Myocyte (in vitro differentiated cells): ENCODE data around the gene TCF25. TPM values are rescaled to one million over a fixed set of nuclear protein-coding genes. Genes with fewer than 3 reads are reported as not detected.

Experiments
- DNase-seq: peaks from one replicate; pipeline ENCODE4 v3.0.0-alpha.2; 2012; ENCODE audit warnings: low read depth
- total RNA-seq: library from RNA; depleted of rRNA; stranded (reverse); fragments of >200 nt; gene quantifications from 2 replicates; pipeline ENCODE4 v1.2.3, GENCODE V29; 2014

TCF25 gene
- total RNA-seq, 1 donor from 2014 or later: 169 TPM

DNA sequence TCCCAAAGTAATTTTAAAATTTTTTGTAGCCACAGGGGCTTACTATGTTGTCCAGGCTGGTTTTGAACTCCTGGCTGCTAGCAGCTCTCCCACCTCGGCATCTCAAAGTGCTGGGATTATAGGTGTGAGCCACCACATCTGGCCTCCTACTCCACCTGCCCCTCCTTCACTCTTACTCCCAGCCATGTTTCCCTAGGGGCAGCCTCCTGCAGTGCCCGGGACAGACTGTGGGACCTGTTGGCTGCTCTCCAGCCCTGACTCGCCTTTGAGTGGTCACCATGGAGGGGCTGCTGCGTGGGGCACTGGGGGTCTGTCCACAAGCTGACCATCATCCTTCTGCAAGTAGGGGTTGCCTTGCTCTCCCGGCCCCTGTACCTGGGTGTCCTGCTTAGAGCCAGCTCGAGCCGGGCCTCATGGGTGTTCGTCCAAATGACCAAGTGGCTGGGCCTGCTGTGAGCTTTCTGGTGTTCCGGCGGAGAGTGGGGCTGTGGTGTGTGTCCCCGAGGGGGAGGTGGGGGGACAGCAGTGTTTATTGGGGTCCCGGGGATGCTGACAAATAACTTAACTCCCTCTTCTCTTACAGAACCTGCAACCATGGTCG lies 28.6 kb upstream of the TCF25 start:
- DNase-seq: no peak

DNA sequence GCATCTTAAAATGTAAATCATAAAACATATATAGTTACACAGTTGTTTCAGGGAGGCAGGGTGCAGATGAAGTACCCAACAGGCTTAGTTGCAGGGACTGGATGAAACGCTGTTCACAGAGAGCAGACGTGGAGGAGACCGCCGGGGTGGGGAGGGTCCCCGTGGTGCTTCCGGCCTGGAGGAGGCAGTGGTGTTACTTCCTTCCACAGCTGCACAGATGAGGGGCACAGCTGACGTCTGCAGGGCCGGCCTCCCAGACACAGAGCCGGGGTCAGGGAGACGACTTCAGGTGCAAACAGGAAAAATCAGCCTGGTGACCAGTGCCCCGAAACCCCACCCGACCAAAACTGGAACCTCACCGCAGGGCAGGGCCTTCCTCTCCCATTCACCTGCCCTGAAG lies 28.0 kb upstream of the TCF25 start:
- no peak for DNase-seq

DNA sequence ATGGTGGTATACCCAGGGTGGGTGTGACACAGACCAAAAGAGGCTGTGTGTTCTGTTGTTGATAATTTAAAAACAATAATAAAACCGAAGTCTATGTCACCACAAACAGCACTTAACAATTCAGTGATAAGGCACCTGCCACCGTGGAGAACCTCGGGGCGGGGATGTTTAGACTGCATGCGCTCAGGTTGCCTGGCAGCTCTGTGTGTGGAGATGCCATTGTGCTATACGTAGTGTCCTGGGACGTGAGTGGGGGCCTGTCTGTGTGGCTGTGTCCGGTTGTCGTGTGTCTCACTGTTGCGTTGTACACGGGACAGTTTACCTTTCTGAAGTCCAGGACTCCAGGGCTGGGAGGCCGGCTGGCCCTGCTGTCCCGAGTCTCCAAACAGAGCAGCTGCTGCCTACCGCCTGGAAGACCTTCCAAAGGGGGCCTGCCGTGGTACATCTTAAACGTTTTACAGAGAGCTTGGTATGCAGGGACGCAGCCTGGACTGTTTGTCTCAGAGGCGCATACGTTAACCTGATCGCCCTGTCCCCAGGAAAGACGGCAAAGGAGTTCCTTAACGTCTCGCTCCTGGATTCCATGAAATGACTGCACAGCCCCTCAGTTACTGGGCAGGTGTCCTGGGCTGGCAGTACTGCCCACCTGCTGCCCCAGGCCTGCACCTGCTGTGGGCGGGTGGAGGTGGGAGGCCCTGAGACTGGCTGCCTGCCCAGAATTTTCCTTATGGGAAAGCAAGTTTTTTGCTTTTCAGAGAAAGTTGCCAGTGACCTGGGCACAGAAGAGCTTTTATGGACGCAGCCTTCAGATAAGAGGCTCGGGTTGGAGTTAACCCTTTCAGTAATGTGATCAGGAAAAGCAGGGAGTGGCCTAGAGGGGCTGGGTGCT lies 26.1 kb upstream of the TCF25 start:
- no peak for DNase-seq

DNA sequence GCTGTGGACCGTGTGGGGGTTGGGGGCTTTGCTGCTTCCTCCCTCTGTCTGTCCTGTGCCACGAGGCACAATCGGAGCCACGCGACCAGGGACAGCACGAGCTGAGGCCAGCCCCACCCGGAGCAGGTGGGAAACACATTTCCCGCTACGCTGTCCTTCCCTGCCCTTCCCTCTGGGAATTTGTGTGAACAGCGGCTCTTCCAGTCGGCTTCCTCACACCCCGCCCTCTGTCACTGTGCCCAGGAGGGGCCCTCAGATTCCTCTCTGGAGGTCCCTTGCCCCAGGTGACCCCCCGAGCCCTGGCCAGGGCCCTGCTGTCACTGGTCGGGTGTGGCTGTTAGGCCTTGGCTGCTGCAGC lies 25.5 kb upstream of the TCF25 start:
- DNase-seq: no peak

DNA sequence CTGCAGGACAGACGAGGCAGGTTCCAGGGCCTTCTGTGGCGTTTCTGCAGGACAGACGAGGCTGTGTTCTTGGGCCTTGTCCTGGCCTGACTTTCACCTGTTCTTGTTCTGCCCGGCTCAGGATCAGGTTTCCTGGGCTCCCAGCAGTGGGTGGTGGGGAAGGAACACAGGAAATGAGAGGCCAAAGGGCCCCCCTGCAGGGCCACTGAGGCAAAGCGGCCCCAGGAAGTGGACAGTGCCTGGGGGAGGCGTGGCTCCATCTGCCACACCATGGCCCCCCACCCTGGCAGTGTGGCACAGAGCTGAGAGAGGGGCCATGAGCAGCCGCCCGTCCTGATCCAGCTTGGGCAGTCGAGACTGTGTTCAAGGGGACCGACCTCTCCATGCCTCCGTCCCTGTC lies 24.4 kb upstream of the TCF25 start:
- DNase-seq: no peak

DNA sequence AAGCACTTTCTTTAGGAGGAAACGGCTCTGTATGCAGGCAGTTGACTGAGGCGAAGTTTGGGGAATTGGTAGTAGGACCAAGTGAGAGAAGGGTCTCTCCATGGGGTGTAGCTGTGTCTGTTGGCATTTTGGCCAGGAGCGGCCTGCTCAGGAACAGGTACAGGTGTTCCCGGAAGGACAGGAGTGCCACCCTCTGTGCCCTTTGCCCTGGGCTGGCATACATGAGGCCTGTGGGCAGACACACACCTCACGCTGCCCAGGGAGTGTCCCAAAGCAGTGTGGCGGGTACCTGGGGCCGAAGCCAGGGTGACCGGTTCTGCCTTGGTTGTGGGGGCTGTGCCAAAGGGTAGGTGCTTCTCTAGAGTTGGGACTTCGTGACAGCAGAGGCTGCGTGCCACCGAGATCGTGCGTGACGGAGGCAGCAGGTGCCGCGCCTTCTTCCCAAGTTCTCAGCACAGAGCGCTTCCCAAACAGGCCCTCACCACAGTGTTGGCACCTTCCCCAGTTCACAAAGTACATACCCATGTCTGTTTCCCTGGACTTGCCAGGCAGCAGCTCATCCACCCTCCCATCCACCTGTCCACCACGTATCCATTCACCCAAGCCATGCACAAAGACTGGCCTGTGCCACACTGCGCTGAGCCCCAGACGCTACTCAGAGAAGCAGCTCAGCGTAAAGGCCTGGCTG lies 19.9 kb upstream of the TCF25 start:
- no peak for DNase-seq

DNA sequence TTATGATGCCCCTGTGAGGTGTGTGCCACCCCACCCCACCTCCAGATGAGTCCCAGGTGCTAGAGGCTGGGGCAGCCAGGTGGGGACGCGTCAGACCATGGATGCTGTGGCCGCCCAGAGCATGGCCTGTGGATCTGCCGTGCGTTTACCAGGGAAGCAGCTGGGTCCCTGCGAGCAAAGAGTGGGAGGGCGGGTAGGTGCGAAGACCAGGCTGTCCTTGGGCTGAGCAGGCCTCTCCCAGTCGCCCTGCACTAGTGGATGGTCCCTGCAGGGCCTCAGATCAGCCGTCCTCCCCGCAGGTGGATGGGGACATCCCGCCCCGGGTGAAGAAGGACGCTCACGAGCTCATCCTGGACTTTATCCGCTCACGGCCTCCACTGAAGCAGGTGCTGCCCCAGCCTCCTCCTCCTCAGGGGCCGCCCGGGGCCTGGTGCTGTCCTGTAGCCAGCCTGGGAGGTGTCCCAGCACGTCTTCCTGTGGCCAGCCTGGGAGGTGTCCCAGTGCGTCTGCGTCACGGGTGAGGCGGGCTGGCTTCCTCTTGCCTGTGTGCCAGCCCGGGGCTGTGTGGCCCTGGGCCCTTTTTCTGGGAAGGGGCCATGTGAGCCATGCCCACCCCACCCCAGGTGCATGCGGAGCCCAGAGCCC lies 18.0 kb upstream of the TCF25 start:
- DNase-seq: no peak

DNA sequence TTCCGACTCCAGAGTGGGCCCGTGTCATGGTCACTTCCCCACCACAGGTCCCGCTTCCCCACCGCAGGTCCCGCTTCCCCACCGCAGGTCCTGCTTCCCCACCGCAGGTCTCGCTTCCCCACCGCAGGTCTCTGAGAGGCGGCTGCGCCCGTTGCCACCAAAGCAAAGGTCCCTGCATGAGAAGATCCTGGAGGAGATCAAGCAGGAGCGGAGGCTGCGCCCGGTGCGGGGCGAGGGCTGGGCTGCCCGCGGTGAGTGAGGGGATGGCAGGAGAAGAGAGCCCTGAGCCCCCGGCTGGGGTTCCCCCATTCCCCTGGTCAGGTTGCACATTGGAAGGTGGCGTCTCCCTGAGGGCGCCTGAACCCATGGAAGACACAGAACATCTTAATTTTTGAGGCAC lies 17.4 kb upstream of the TCF25 start:
- no peak for DNase-seq

DNA sequence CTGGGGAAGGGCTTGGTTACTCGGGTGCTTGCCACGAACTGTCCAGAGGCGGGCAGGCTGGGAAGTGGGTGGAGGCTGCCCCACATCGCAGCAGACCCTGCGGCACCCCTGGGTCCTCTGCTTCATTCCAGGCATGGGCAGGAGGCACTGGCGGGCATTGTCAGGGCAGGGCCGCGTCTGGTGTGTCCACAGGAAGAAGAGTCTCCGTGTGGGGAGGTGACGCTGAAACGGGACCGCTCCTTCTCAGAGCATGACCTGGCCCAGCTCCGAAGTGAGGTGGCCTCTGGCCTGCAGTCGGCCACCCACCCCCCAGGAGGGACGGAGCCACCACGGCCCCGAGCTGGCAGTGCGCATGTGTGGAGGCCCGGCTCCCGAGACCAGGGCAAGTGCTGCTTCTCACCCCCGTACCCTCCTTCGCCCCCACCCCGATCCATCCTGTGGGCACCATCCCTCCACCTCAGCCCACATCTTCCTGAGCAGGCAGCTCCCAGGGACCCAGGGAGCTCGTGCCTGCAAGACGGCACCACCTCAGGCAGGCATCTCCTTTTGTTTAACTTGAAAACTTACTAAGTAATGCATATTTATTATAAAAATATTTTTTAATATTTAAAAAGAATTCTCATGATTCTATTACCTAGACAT lies 14.3 kb upstream of the TCF25 start:
- no peak for DNase-seq

DNA sequence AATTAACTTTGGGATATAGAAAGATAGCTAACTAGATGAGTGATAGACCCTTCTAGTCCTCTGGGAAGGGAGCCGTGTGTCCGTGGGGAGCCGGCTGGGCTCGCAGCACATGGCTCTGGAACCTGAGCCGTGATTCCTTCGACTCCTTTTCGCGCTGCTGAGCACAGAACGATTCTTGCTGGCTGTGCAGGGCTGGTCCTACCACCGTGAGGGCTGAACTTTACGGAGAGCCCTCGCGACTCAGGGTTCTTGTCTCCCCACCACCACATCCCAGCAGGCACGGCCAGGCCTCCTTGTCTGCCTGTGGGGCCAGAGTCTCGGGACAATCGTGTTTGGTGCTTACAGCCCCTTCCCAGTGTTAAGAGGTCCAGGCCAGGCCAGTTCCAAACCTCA lies 13.8 kb upstream of the TCF25 start:
- no peak for DNase-seq

DNA sequence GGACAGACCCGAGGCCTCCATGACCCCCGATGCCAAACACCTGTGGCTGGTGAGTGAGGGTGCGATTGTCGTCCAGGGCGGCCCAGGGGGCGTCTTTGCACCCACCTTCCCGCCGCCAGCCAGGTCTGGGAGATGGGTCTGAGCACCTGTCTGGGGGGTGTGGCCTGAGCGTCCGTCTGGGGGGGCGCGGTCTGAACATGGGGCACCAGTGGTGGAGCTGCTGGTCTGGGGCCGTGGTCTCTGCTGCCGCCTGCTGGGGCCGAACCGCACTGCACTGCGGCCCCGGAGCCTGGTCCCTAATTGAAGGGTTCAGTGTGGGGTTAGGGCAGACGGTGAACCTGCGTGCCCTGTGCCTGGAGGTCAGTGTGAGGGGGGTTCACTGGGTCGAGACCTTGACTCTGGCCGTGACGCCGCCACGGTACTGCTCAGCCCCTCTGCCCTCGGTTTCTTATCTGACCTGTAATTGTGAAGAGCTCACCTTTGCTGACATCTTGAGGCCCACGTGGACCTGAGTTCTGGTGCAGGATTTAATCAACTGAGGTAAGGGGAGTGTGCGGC lies 12.6 kb upstream of the TCF25 start:
- peak; percentile 53 for DNase-seq

DNA sequence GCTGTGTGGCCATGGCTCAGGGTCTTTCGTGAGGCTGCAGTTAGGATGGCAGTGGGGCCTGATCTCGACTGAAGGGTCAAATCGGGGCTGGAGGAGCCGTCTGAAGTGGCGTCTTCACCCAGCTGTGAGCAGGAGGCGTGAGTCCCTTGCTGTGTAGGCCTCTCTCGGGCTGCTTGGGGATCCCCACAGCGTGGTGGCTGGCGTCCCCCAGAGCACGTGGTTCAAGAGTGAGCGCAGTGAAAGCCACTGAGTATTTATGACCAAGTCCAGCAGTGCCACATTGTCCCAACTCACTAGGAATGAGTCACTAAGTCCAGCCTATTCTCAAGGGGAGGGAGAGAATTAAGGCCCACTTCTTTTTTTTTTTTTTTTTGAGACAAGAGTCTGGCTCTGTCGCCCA lies 11.7 kb upstream of the TCF25 start:
- DNase-seq: no peak

DNA sequence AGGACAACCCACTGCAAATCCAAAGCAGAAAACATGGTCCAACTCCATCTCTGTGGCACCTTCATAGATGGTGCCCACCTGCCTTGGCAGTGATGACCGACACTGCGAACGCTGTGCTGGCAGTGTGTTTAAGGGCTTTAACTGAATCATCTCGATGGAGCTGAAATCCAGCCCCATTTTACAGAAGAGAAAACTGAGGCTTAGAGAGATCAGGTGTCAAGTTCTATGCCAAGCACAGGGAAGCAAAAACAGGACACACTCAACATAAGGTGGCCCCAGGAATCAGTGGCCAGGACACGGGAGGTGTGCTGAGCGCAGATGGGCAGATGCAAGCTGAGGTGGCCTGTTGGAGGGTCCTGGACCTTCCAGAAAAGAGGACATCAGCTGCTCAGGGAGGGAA lies 10.7 kb upstream of the TCF25 start:
- DNase-seq: no peak

DNA sequence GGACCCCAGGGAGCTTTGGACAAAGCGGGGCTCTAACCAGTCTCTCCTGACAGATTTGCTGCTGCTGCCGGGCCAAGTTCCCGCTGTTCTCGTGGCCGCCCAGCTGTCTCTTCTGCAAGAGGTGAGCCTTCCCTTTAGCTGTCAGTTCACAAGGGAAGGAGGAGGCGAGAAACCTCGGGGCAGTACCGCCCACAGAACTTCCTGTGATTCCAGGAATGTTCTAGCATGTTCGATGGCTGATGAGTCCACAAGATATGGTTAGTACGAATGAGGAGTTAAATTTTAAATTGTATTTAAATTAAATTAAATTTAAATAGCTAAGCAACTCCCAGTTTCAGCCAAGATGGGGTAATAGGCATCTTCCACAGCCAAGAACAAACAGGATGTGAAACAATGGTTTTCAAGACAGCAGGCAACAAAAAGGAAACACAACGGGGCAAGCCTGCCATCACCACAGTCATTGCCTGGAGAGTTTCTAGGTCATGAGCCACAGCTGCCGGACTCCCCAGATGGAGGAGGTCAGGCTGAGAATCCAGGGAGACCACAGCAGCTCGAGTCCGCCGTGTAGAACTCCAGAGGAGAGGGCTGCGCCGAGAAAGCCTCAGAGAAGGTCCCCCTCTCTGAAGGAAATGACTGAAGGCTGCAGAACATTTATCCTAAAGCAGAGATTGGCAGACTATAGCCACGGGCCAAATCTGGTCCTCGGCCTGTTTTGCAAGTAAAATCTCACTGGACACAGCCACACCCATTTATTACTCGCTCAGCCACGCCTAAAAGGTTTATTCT lies 9.5 kb upstream of the TCF25 start:
- peak; percentile 34 for DNase-seq

DNA sequence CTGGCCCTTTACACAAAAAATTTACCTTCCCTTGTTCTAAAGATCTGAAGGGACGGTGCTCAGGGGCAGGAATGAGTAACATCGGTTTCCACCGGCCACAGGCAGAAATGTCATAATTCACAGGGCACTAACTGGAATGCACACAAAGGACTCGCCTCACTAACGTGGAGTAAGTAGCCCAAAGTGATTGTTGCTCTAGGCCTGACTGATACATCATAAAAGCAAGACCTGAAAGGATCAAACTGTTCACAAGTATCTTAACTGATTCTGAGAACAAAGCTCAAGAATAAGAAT lies 8.9 kb upstream of the TCF25 start:
- no peak for DNase-seq

DNA sequence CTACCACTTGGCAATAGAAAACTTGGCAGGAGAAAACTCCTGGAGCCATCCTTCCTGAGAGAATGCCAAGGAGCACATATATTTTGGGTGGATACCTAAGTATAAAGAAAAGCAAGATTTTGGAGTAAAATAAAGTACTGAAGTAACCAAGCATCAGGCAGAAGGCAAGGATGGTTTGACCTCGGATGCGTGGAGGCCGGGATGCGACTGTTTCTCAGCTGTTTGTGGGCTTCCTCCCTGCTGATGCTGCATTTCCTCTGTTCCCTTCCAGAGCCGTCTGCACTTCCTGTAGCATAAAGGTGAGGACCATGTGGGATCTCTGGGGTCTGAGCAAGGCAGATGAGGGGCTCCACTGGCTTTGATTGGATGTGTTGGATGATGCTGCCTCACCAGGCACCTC lies 5.5 kb upstream of the TCF25 start:
- DNase-seq: no peak

DNA sequence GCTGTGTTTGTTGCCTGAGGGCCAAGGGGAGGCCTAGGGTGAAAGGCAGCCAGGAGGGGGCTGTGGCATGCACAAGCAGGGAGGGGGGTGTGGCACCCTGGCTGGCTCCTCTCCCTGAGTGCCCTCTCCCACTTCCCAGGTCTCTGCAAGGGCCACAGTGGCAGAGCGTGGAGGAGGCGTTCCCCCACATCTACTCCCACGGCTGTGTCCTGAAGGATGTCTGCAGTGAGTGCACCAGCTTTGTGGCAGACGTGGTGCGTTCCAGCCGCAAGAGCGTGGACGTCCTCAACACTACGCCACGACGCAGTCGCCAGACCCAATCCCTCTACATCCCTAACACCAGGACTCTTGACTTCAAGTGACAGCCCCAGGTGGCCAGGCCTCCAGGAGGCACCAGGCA lies 3.5 kb upstream of the TCF25 start:
- DNase-seq: no peak

DNA sequence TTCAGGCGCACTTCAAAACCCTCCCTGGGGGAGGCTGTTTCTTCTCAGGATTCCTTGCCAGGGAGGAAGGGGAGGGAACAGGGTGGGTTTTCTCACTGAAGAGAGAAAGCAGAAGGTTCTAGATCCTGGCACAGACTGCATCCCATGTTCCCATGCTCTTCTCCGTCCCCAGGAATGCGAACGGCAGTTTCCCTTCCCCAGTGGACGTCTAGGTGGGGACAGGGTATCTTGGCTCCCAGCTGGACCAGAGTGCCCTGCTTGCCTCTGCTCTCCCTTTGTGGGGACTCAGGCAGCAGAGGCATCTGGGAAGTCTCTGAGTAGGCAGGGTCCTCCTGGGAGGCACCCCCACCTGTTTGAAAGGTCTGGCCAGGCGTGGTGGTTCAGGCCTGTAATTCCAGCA lies 3.0 kb upstream of the TCF25 start:
- DNase-seq: no peak

DNA sequence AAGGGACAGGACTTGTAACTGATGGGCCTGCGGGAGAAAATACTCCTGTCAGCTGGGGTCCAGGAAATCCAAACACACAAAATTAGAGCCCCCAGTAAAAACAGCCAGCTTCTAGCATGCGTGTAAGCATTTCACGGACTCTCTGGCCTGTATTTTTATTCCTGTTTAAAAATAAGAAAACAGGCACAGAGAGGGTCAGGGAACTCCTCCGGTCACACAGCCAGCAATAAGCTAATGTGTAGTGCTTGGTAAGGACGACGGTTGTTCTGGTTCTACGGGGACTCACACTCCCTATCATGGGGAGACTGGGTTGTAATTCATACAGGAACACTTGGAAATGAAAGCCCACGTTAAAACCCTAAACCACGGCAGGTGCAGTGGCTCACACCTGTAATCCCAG lies 1.5 kb upstream of the TCF25 start:
- no peak for DNase-seq

DNA sequence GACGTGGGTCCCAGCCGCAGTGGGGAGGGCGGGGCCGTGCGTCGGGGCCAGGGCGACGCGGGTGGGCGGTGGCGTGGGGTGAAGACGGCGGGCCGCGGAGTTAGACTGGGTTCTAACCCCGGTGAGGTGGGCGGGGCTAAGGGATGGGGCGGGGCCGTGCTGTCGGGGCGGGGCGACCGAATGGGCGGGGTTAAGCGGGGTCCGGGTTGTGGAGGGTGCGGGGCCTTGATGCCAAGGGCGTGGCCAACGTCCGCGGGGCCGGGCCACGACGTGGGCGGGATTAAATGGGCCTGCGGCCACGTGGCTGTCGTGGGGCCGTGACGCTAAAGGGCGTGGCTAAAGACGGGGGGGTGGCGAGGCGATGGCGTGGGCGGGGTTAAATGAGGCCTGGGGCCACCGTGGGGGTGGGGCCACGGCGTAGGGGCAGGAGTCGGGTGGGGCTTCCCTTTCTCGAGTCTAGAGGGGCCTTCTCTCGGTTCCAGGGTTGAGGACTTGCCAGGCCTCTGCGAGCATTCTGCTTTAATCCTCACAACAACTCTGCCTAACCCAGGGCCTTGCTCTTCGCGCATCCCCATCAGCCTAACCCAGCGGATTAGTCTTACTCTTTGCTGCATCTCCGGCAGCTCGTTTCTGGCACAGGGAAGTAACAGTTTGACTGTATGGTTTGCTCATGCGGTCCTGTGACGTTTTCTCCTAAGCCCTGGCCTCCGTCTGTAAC lies 739 bp downstream of the TCF25 start:
- DNase-seq: peak; percentile 93
